ENCODE results near the gene NAB1.
"Not testable (repeated sequence)": the region's sequence is repeated elsewhere in the genome, so short reads cannot be mapped to it uniquely, and the experiment has no call there.

The NAB1 gene

GRCh38 chr2:190701586-190701985, 52.7 kb downstream of the NAB1 start:
- no peak overlapping the region for H2BK120ac ChIP-seq (ENCODE audit: low read depth, low read length)

GRCh38 chr2:190705280-190705679, 56.4 kb downstream of the NAB1 start:
- H3K4ac ChIP-seq (ENCODE audit: low read depth in 1 of 2, low read length in 2 of 2), result no peak overlapping the region
- H3K14ac ChIP-seq (ENCODE audit: low read length in 2 of 2), result no peak overlapping the region
- WGBS, result 97% methylated on average over 6 of the region's 6 CpGs
- H2BK5ac ChIP-seq (ENCODE audit: low read depth, low read length, poor library complexity, severe bottlenecking), result no peak overlapping the region
- H3K4me3 ChIP-seq (ENCODE audit: insufficient read depth in 1 of 2, low read depth in 1 of 2, low read length in 2 of 2), result no peak overlapping the region
- H3K4me2 ChIP-seq (ENCODE audit: low read length, poor library complexity, severe bottlenecking), result no peak overlapping the region
- H3K9ac ChIP-seq (ENCODE audit: low read length), result no peak overlapping the region
- no peak overlapping the region for H3K23ac ChIP-seq (ENCODE audit: low read length in 2 of 2)
- H3K4me1 ChIP-seq (ENCODE audit: control insufficient read depth, insufficient read depth, low read depth, low read length), result no peaks in the 10 kb centered on the region
- H2AFZ ChIP-seq (ENCODE audit: low read depth, low read length), result no peak overlapping the region
- no peak overlapping the region for H4K8ac ChIP-seq (ENCODE audit: low read length)
- no peak overlapping the region for H4K91ac ChIP-seq (ENCODE audit: low read length)
- H2BK15ac ChIP-seq (ENCODE audit: low read depth, poor library complexity, severe bottlenecking), result no peak overlapping the region
- H3K18ac ChIP-seq (ENCODE audit: low read depth in 1 of 2, low read length in 2 of 2), result no peak overlapping the region
- no peak overlapping the region for H3K27ac ChIP-seq (ENCODE audit: low read length, poor library complexity, severe bottlenecking)
- no peaks in the 10 kb centered on the region for H3K79me1 ChIP-seq (replicated peaks; ENCODE audit: low read length, poor library complexity, severe bottlenecking)
- H3K27me3 ChIP-seq (ENCODE audit: control insufficient read depth in 1 of 2, insufficient read depth in 1 of 2, low read length in 2 of 2), result no peaks in the 10 kb centered on the region
- no peak overlapping the region for H2BK120ac ChIP-seq (ENCODE audit: low read depth, low read length)
- no peaks in the 10 kb centered on the region for H3K9me3 ChIP-seq (ENCODE audit: control insufficient read depth, low read length)
- no peak overlapping the region for H2BK12ac ChIP-seq (ENCODE audit: low read length in 2 of 2)
- H3K36me3 ChIP-seq (ENCODE audit: control insufficient read depth in 1 of 2, insufficient read depth in 2 of 2, low read depth in 1 of 2, low read length in 2 of 2), result no peaks in the 10 kb centered on the region
- no peak overlapping the region for H2AK5ac ChIP-seq (ENCODE audit: low read length, severe bottlenecking)
- DNase-seq, result no peak

More at GRCh38 chr2:190701586-190701985, 52.7 kb downstream of the NAB1 start:
- no peak overlapping the region for H3K9ac ChIP-seq (ENCODE audit: low read length)
- H3K9me3 ChIP-seq (ENCODE audit: control insufficient read depth, low read length), result no peaks in the 10 kb centered on the region
- H2AK5ac ChIP-seq (ENCODE audit: low read length, severe bottlenecking), result no peak overlapping the region
- no peak overlapping the region for H2BK12ac ChIP-seq (ENCODE audit: low read length in 2 of 2)
- no peak overlapping the region for H3K23ac ChIP-seq (ENCODE audit: low read length in 2 of 2)
- DNase-seq, result no peak
- no peak overlapping the region for H2BK15ac ChIP-seq (ENCODE audit: low read depth, poor library complexity, severe bottlenecking)
- no peaks in the 10 kb centered on the region for H3K36me3 ChIP-seq (ENCODE audit: control insufficient read depth in 1 of 2, insufficient read depth in 2 of 2, low read depth in 1 of 2, low read length in 2 of 2)
- H3K14ac ChIP-seq (ENCODE audit: low read length in 2 of 2), result no peak overlapping the region
- no peak overlapping the region for H4K8ac ChIP-seq (ENCODE audit: low read length)
- H3K4ac ChIP-seq (ENCODE audit: low read depth in 1 of 2, low read length in 2 of 2), result no peak overlapping the region
- no peak overlapping the region for H3K27ac ChIP-seq (ENCODE audit: low read length, poor library complexity, severe bottlenecking)
- H3K4me3 ChIP-seq (ENCODE audit: insufficient read depth in 1 of 2, low read depth in 1 of 2, low read length in 2 of 2), result no peak overlapping the region
- no peak overlapping the region for H3K4me2 ChIP-seq (ENCODE audit: low read length, poor library complexity, severe bottlenecking)
- H3K18ac ChIP-seq (ENCODE audit: low read depth in 1 of 2, low read length in 2 of 2), result no peak overlapping the region
- peaks cover 3% of the 10 kb centered on the region for H3K4me1 ChIP-seq (ENCODE audit: control insufficient read depth, insufficient read depth, low read depth, low read length)
- H3K27me3 ChIP-seq (ENCODE audit: control insufficient read depth in 1 of 2, insufficient read depth in 1 of 2, low read length in 2 of 2), result no peaks in the 10 kb centered on the region
- H3K79me1 ChIP-seq (replicated peaks; ENCODE audit: low read length, poor library complexity, severe bottlenecking), result no peaks in the 10 kb centered on the region
- H2BK5ac ChIP-seq (ENCODE audit: low read depth, low read length, poor library complexity, severe bottlenecking), result no peak overlapping the region
- H2AFZ ChIP-seq (ENCODE audit: low read depth, low read length), result no peak overlapping the region
- H4K91ac ChIP-seq (ENCODE audit: low read length), result no peak overlapping the region
- 69% methylated on average over 7 of the region's 7 CpGs for WGBS

- H3K36me3 ChIP-seq (ENCODE audit: control insufficient read depth in 1 of 2, insufficient read depth in 2 of 2, low read depth in 1 of 2, low read length in 2 of 2), result no peaks in the 10 kb centered on the region
- no peak overlapping the region for H2BK120ac ChIP-seq (ENCODE audit: low read depth, low read length)
- H3K79me1 ChIP-seq (replicated peaks; ENCODE audit: low read length, poor library complexity, severe bottlenecking), result no peaks in the 10 kb centered on the region
- WGBS, result 91% methylated on average over 2 of the region's 2 CpGs
- no peak overlapping the region for H4K8ac ChIP-seq (ENCODE audit: low read length)
- no peak overlapping the region for H2AFZ ChIP-seq (ENCODE audit: low read depth, low read length)
- H3K14ac ChIP-seq (ENCODE audit: low read length in 2 of 2), result no peak overlapping the region
- H3K4me1 ChIP-seq (ENCODE audit: control insufficient read depth, insufficient read depth, low read depth, low read length), result no peaks in the 10 kb centered on the region
- no peak overlapping the region for H3K23ac ChIP-seq (ENCODE audit: low read length in 2 of 2)
- H3K9me3 ChIP-seq (ENCODE audit: control insufficient read depth, low read length), result no peaks in the 10 kb centered on the region
- H3K4ac ChIP-seq (ENCODE audit: low read depth in 1 of 2, low read length in 2 of 2), result no peak overlapping the region
- H3K27ac ChIP-seq (ENCODE audit: low read length, poor library complexity, severe bottlenecking), result no peak overlapping the region
- no peak for DNase-seq
- no peak overlapping the region for H2BK5ac ChIP-seq (ENCODE audit: low read depth, low read length, poor library complexity, severe bottlenecking)
- no peak overlapping the region for H4K91ac ChIP-seq (ENCODE audit: low read length)
- no peaks in the 10 kb centered on the region for H3K27me3 ChIP-seq (ENCODE audit: control insufficient read depth in 1 of 2, insufficient read depth in 1 of 2, low read length in 2 of 2)
- H3K18ac ChIP-seq (ENCODE audit: low read depth in 1 of 2, low read length in 2 of 2), result no peak overlapping the region
- no peak overlapping the region for H3K4me3 ChIP-seq (ENCODE audit: insufficient read depth in 1 of 2, low read depth in 1 of 2, low read length in 2 of 2)
- no peak overlapping the region for H3K4me2 ChIP-seq (ENCODE audit: low read length, poor library complexity, severe bottlenecking)
- no peak overlapping the region for H2AK5ac ChIP-seq (ENCODE audit: low read length, severe bottlenecking)
- no peak overlapping the region for H3K9ac ChIP-seq (ENCODE audit: low read length)
- no peak overlapping the region for H2BK15ac ChIP-seq (ENCODE audit: low read depth, poor library complexity, severe bottlenecking)
- H2BK12ac ChIP-seq (ENCODE audit: low read length in 2 of 2), result no peak overlapping the region
Measured at GRCh38 chr2:190707726-190708125, 58.8 kb downstream of the NAB1 start.

GRCh38 chr2:190708650-190709049, 59.8 kb downstream of the NAB1 start:
- not testable (repeated sequence) for H3K14ac ChIP-seq (ENCODE audit: low read length in 2 of 2); H3K23ac ChIP-seq (ENCODE audit: low read length in 2 of 2); H2BK12ac ChIP-seq (ENCODE audit: low read length in 2 of 2); H3K36me3 ChIP-seq (ENCODE audit: control insufficient read depth in 1 of 2, insufficient read depth in 2 of 2, low read depth in 1 of 2, low read length in 2 of 2); H2AK5ac ChIP-seq (ENCODE audit: low read length, severe bottlenecking); H3K9me3 ChIP-seq (ENCODE audit: control insufficient read depth, low read length); H2BK15ac ChIP-seq (ENCODE audit: low read depth, poor library complexity, severe bottlenecking); H3K4me1 ChIP-seq (ENCODE audit: control insufficient read depth, insufficient read depth, low read depth, low read length); H2BK120ac ChIP-seq (ENCODE audit: low read depth, low read length); H2BK5ac ChIP-seq (ENCODE audit: low read depth, low read length, poor library complexity, severe bottlenecking); DNase-seq; H3K4me3 ChIP-seq (ENCODE audit: insufficient read depth in 1 of 2, low read depth in 1 of 2, low read length in 2 of 2); H3K4ac ChIP-seq (ENCODE audit: low read depth in 1 of 2, low read length in 2 of 2); H4K91ac ChIP-seq (ENCODE audit: low read length); H3K9ac ChIP-seq (ENCODE audit: low read length); H2AFZ ChIP-seq (ENCODE audit: low read depth, low read length); H3K4me2 ChIP-seq (ENCODE audit: low read length, poor library complexity, severe bottlenecking); H3K27me3 ChIP-seq (ENCODE audit: control insufficient read depth in 1 of 2, insufficient read depth in 1 of 2, low read length in 2 of 2); H3K18ac ChIP-seq (ENCODE audit: low read depth in 1 of 2, low read length in 2 of 2); H4K8ac ChIP-seq (ENCODE audit: low read length); H3K79me1 ChIP-seq (replicated peaks; ENCODE audit: low read length, poor library complexity, severe bottlenecking); H3K27ac ChIP-seq (ENCODE audit: low read length, poor library complexity, severe bottlenecking)

Data from mesenchymal stem cell (in vitro differentiated cells and primary cell).